GM18873 (cell line): ENCODE results near the gene AREG.
"Not testable (repeated sequence)": the region's sequence is repeated elsewhere in the genome, so short reads cannot be mapped to it uniquely, and the experiment has no call there.

Experiments
- ATAC-seq: cut with Tn5 transposase; IDR thresholded peaks from one replicate; pipeline ENCODE4 v1.9.1; 2021; ENCODE audit warnings: mild to moderate bottlenecking, moderate library complexity, moderate number of reproducible peaks; ENCODE audit not compliant: unreplicated experiment, low FRiP score

Gene AREG, protein sequence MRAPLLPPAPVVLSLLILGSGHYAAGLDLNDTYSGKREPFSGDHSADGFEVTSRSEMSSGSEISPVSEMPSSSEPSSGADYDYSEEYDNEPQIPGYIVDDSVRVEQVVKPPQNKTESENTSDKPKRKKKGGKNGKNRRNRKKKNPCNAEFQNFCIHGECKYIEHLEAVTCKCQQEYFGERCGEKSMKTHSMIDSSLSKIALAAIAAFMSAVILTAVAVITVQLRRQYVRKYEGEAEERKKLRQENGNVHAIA

GRCh38 chr4:74444891-74445642 lies at the start of gene AREG:
TSS of gene AREG (plus strand) at chr4:74445136. CDS start at chr4:74445346, 210 bp downstream.
- ATAC-seq: peak; percentile 82

DNA sequence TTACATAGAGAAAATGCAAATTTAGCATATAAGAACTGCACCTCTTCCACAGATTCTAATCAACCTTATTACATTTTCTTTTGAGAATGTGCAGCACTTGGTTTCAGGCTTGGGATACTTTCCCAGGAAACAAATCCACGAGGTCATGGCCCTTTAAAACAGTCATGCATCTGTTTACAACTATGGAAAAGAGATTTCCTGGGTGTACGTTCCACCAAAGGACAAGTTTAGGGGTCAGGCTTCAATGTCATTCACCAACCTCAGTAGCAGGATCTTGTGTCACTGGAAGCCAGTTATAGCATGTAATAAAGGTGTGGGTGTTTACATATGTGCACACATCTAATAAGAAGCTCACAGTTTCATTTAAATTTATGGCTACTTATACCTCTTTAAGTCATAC lies 49.3 kb upstream of the AREG start:
- ATAC-seq: no peak

- ATAC-seq: no peak
These were observed 47.0 kb upstream of the AREG start for GRCh38 chr4:74397748-74398426.

DNA sequence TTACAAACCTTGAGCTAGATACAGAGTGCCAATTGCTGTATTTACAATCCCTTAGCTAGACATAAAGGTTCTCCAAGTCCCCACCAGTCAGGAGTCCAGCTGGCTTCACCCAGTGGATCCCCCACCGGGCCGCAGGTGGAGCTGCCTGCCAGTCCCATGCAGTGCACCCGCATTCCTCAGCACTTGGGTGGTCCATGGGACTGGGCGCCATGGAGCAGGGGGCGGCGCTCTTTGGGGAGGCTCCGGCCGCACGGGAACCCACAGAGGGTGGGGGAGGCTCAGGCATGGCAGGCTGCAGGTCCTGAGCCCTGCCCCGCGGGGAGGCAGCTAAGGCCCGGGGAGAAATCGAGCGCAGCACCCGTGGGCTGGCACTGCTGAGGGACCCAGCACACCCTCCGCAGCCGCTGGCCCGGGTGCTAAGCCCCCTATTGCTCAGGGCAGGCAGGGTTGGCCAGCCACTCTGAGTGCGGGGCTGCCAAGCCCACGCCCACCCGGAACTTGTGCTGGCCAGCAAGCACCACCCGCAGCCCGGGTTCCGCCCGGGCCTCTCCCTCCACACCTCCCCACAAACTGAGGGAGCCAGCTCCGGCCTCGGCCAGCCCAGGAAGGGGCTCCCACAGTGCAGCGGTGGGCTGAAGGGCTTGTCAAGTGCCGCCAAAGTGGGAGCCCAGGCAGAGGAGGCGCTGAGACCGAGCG lies 45.9 kb upstream of the AREG start:
- ATAC-seq: not testable (repeated sequence)

GRCh38 chr4:74400395-74400794 lies 44.5 kb upstream of the AREG start:
- no peak for ATAC-seq

DNA sequence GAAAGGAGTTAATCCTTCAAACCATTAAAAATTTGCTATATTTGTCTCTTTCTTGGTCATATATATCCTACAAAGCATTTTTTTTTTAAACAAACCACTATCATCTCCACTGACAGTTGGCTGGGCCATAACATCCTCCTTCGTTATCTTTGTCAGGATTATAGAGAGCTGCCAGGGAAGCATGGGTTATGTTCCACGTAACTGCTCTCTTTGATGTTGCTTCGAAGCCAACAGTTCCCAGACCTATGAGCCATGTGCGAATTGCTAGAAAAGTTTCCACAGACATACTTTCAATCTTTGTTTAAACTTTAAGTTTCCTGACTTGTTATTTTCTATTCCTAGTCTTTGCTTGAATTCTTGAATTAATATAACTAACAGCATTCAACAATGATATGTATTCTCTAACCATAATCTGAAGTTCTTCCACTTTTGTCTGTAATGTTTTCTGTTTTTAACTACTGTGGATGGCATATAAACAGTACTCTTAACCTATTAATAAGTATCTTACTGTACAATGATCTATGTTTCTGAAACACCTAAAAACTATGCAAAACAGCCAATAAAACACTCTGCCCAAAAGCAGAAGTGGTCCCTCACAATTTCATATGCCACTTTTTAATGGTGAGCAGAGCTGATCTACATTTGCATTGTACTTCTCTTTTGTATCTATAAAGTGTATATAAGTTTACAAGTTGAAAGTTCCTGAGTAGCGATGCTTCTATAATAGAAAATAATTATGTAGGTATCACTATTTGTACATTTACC lies 42.1 kb upstream of the AREG start:
- peak; percentile 100 for ATAC-seq

- no peak for ATAC-seq
These were observed 37.0 kb upstream of the AREG start for GRCh38 chr4:74407891-74408290.

DNA sequence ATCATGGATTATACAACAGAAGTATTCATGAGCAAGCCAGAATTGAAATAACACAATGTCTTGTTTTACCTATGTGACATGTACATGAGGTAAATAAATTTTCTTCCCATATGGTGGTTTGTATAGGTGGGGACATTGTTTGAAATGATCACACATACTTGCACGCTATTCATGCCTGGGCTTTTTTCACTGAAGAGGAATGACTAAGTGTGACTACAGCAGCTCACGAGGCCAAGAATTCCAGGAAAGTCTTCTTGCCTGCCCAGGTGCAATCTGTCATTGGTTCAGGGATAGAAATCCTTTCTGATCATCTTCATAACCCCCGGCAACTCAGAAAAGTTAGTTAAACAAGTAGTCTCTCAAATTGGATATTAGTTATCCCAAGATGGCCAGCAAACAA lies 36.3 kb upstream of the AREG start:
- no peak for ATAC-seq

GRCh38 chr4:74410272-74410671 lies 34.7 kb upstream of the AREG start:
- no peak for ATAC-seq

GRCh38 chr4:74412225-74412624 lies 32.7 kb upstream of the AREG start:
- no peak for ATAC-seq

GRCh38 chr4:74413265-74413664 lies 31.7 kb upstream of the AREG start:
- no peak for ATAC-seq

DNA sequence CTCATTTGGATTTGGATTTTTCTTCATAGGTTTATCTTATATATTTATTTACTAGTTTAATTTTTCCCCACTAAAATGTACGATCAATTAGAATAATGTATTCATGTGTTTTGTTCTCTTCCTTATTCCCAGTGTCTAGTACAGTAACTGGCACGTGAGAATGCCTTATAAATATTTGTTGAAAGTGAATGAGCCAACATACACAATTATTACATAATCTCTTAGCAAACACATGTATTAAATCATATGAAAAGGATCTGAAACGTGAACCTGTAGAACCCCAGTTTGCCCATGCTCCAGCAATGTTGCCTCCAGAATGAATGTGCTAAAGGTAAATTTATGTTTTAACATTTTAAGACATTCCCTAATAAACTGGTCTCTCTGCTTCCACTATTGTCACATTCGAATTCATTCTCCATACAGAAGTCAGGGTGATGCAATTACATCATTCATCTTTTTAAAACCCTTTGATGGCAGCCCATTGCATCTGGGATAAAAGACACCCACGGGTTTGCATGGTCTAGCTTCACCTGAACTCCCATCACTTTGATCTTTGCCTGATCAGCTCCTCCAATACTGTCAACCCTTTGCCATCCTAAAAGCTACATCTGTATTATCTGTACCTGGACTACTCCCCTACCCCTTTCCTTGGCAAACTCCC lies 30.7 kb upstream of the AREG start:
- ATAC-seq: no peak

GRCh38 chr4:74415602-74416300 lies 29.2 kb upstream of the AREG start:
- no peak for ATAC-seq

DNA sequence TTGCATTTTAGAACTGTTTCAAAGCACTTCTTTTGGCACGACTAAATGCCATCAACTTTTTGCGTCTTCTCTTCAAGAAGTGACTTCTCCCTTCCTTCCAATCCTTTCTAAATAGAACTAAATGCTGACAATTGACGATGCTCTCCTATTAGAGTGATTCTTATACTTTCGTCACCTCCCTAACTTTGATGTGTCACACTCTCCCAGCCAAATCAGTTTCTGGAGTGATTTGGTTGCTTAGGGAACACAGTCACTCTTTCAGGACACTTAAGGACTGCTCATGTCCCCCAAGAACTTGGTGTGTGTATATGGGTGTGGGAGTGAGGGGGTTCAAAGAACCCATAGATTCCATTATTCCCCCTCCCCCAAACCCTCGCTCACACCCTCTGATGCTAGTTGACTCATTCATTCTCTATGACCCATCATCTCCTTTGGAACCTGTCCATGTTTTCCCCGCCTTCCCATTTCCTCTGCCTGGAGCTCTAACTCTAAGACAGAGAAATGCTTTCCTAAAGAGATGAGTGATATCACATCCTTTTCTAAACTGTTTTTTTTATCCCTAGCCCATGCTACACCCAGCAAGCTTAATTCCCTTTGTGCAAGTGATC lies 26.8 kb upstream of the AREG start:
- ATAC-seq: no peak

- no peak for ATAC-seq
These were observed 24.1 kb upstream of the AREG start for GRCh38 chr4:74420863-74421262.

GRCh38 chr4:74423104-74423503 lies 21.8 kb upstream of the AREG start:
- ATAC-seq: no peak

DNA sequence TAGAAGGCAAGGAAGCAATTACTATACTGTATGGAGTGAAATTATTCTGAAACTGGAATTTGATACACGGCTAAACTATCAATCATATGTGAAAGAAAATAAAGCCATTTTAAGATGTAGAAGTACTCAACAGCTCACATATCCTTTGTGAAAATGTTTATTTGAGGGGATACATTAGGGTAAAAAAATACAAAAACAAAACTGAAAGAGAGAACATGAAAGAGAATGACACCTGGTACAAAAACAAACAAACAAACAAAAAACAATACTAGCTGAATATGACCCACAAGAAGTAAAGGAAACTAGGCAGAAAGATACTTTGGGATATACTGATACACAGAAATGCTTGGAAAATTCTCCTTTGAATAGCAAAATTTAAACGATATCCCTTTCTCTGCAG lies 20.8 kb upstream of the AREG start:
- ATAC-seq: no peak

DNA sequence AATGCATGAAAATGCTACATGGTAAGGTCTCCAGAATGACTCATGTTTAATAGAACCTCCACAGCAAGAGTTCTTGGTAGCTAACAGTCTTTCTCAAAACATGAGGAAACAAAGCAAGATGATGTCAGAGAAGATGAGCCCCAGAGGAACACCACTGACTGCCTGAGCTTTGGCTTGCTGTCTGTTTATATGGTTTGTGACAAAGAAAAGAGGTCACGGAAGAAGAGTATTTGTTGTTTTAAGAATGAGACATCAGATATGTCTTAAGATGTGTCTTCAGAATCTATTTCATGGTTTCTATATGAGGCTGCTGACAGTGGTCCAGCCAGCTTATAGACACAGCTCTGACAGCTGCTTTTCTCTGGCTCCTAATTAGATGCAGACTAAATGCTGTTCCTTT lies 18.8 kb upstream of the AREG start:
- ATAC-seq: no peak

DNA sequence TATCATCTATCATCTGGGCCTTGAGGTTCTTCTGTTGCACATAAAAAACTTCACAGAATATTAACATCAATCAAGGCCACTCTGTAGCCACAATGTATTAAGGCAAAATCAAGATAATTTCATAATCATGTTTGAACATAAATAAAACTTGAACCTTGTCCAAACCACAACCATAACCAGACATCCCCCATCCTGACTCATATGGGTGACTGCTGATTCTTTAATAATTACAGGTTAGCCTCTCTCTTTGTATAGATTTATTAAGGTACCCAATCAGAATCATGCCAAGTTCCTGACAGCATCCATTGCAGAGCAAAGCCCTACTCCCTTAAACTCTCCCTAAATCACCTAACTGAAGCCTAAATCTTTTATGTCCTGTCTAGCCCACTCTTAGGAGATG lies 16.7 kb upstream of the AREG start:
- no peak for ATAC-seq
